H9 (cell line): ENCODE data around the gene BMP8A. TPM values are rescaled to one million over a fixed set of nuclear protein-coding genes. Genes with fewer than 3 reads are reported as not detected.

Source experiments
- DNase-seq: peaks from one replicate; pipeline ENCODE4 v3.0.0-alpha.2; 2017
- H2AFZ ChIP-seq: one replicate; pipeline ENCODE4 v1.6.1; 2013; ENCODE audit warnings: mild to moderate bottlenecking, low read length, control low read depth, moderate library complexity
- H2AK5ac ChIP-seq: 2 replicates; pipeline ENCODE4 v1.6.1; 2013; ENCODE audit warnings: low read length, control low read depth, mixed read lengths; ENCODE audit not compliant: insufficient read length
- H2BK120ac ChIP-seq: one replicate; pipeline ENCODE4 v1.6.1; 2013; ENCODE audit warnings: low read depth, mild to moderate bottlenecking, low read length, control low read depth, inconsistent platforms; ENCODE audit not compliant: poor library complexity, severe bottlenecking
- H2BK12ac ChIP-seq: 2 replicates; pipeline ENCODE4 v1.6.1; 2013; ENCODE audit warnings: low read length, control low read depth, mixed read lengths, low read depth; ENCODE audit not compliant: insufficient read length
- H2BK15ac ChIP-seq: 2 replicates; pipeline ENCODE4 v1.6.1; 2013; ENCODE audit warnings: low read depth, low read length, control low read depth
- H2BK20ac ChIP-seq: one replicate; pipeline ENCODE4 v1.6.1; 2013; ENCODE audit warnings: low read depth, mild to moderate bottlenecking, low read length, control low read depth, inconsistent platforms; ENCODE audit not compliant: poor library complexity, severe bottlenecking
- H2BK5ac ChIP-seq: 2 replicates; pipeline ENCODE4 v1.6.1; 2013; ENCODE audit warnings: low read length, control low read depth, mixed read lengths; ENCODE audit not compliant: insufficient read length
- H3K14ac ChIP-seq: 2 replicates; pipeline ENCODE4 v1.6.1; 2013; ENCODE audit warnings: low read length, control low read depth; ENCODE audit not compliant: insufficient read depth
- H3K18ac ChIP-seq: 2 replicates; pipeline ENCODE4 v1.6.1; 2013; ENCODE audit warnings: low read depth, mild to moderate bottlenecking, mixed read lengths, low read length, control low read depth; ENCODE audit not compliant: insufficient read length
- H3K23ac ChIP-seq: 2 replicates; pipeline ENCODE4 v1.6.1; 2013; ENCODE audit warnings: low read length, control low read depth, mixed read lengths, low read depth; ENCODE audit not compliant: insufficient read length
- H3K23me2 ChIP-seq: 2 replicates; pipeline ENCODE4 v1.6.1; 2013; ENCODE audit warnings: low read depth, mild to moderate bottlenecking, mixed read lengths, low read length, control low read depth; ENCODE audit not compliant: insufficient read length, poor library complexity, severe bottlenecking
- H3K27ac ChIP-seq: 2 replicates; pipeline ENCODE4 v1.5.1; 2013; ENCODE audit warnings: low read length, control low read depth, mixed read lengths, low read depth; ENCODE audit not compliant: insufficient read length
- H3K27me3 ChIP-seq: 2 replicates; pipeline ENCODE4 v1.6.1; 2013; ENCODE audit warnings: low read length, control low read depth, inconsistent platforms; ENCODE audit not compliant: insufficient read depth
- H3K4ac ChIP-seq: 2 replicates; pipeline ENCODE4 v1.6.1; 2013; ENCODE audit warnings: low read depth, mild to moderate bottlenecking, control low read depth, inconsistent platforms, low read length, moderate library complexity
- H3K4me1 ChIP-seq: 2 replicates; pipeline ENCODE4 v1.6.1; 2013; ENCODE audit warnings: low read length, control low read depth, inconsistent platforms; ENCODE audit not compliant: insufficient read depth
- H3K4me2 ChIP-seq: 2 replicates; pipeline ENCODE4 v1.6.1; 2013; ENCODE audit warnings: low read length, control low read depth, mixed read lengths; ENCODE audit not compliant: insufficient read length, insufficient read depth
- H3K56ac ChIP-seq: 2 replicates; pipeline ENCODE4 v1.6.1; 2013; ENCODE audit warnings: low read depth, mild to moderate bottlenecking, mixed read lengths, low read length, control low read depth; ENCODE audit not compliant: insufficient read length
- H3K79me1 ChIP-seq: 2 replicates; pipeline ENCODE4 v1.6.1; 2013; ENCODE audit warnings: low read depth, mild to moderate bottlenecking, moderate library complexity, low read length, control low read depth, inconsistent platforms; ENCODE audit not compliant: insufficient read depth, poor library complexity, severe bottlenecking
- H3K79me2 ChIP-seq: 2 replicates; pipeline ENCODE4 v1.6.1; 2013; ENCODE audit warnings: low read length, control low read depth, inconsistent platforms; ENCODE audit not compliant: insufficient read depth
- H3K9ac ChIP-seq: 2 replicates; pipeline ENCODE4 v1.6.1; 2013; ENCODE audit warnings: low read length, control low read depth, mixed read lengths; ENCODE audit not compliant: insufficient read length; ENCODE audit errors: extremely low read depth
- H3K9me3 ChIP-seq: one replicate; pipeline ENCODE4 v1.6.1; 2013; ENCODE audit warnings: low read depth, low read length, inconsistent platforms; ENCODE audit not compliant: control insufficient read depth
- H3T11ph ChIP-seq: one replicate; pipeline ENCODE4 v1.6.1; 2013; ENCODE audit warnings: mild to moderate bottlenecking, low read length, control low read depth, inconsistent platforms
- H4K20me1 ChIP-seq: one replicate; pipeline ENCODE4 v1.6.1; 2013; ENCODE audit not compliant: control insufficient read depth, insufficient read length, insufficient read depth
- H4K5ac ChIP-seq: 2 replicates; pipeline ENCODE4 v1.6.1; 2013; ENCODE audit warnings: low read depth, mild to moderate bottlenecking, mixed read lengths, low read length, control low read depth; ENCODE audit not compliant: insufficient read length
- H4K8ac ChIP-seq: replicated peaks from 2 replicates; pipeline ENCODE4 v1.6.1; 2013; ENCODE audit warnings: low read length, control low read depth, mixed read lengths, low read depth; ENCODE audit not compliant: insufficient read length
- H4K91ac ChIP-seq: 2 replicates; pipeline ENCODE4 v1.6.1; 2013; ENCODE audit warnings: low read depth, mild to moderate bottlenecking, moderate library complexity, mixed read lengths, low read length, control low read depth; ENCODE audit not compliant: insufficient read length
- H3K27ac Mint-ChIP-seq, 3 experiments: 2 replicates in 2 of 3; 3 replicates in 1 of 3; pipeline ENCODE4 v1.8.0; 2020 to 2021; ENCODE audit warnings: mixed read lengths in 3 of 3, mild to moderate bottlenecking in 1 of 3, moderate library complexity in 1 of 3
- H3K27me3 Mint-ChIP-seq: 2 replicates; pipeline ENCODE4 v1.8.0; 2021; ENCODE audit warnings: low read depth, mild to moderate bottlenecking, moderate library complexity, mixed read lengths
- H3K36me3 Mint-ChIP-seq, 3 experiments: 2 replicates in 2 of 3; 3 replicates in 1 of 3; pipeline ENCODE4 v1.8.0; 2020 to 2021; ENCODE audit warnings: low read depth in 3 of 3, mixed read lengths in 3 of 3; ENCODE audit not compliant: insufficient read depth in 1 of 3
- H3K4me1 Mint-ChIP-seq, 2 experiments: 2 replicates each; pipeline ENCODE4 v1.8.0; 2020; ENCODE audit warnings: mixed read lengths in 2 of 2
- H3K4me3 Mint-ChIP-seq, 2 experiments: 2 replicates in 1 of 2; 3 replicates in 1 of 2; pipeline ENCODE4 v1.8.0; 2020 to 2021; ENCODE audit warnings: mild to moderate bottlenecking in 2 of 2, mixed read lengths in 2 of 2, moderate library complexity in 1 of 2
- H3K9me3 Mint-ChIP-seq, 2 experiments: 2 replicates in 1 of 2; 3 replicates in 1 of 2; pipeline ENCODE4 v1.8.0; 2020; ENCODE audit warnings: mild to moderate bottlenecking in 2 of 2, mixed read lengths in 2 of 2, moderate library complexity in 1 of 2
- WGBS: extraction: QIAGEN DNeasy Blood & Tissue Kit; methylation state at CpG from one replicate; pipeline ENCODE4 v1.1.7; 2013; ENCODE audit warnings: missing lambda C conversion rate, low lambda C conversion rate, mixed read lengths; ENCODE audit not compliant: insufficient read length; ENCODE audit errors: extremely low coverage; 5-methylcytosine and 5-hydroxymethylcytosine counted together
- total RNA-seq: library from RNA; stranded (reverse); gene quantifications from 2 replicates; pipeline ENCODE4 v1.2.1, GENCODE V29; 2021
- TF ChIP-seq, protein P1 (sequence below): fragments of 200-600 bp; sonication (generic); conservative IDR thresholded peaks from 3 replicates; pipeline ENCODE4 v1.8.0; 2021; ENCODE audit warnings: antibody characterized with exemption, mild to moderate bottlenecking

BMP8A gene
- total RNA-seq, 1 experiment from 2014 or later, result 0.52 TPM

DNA sequence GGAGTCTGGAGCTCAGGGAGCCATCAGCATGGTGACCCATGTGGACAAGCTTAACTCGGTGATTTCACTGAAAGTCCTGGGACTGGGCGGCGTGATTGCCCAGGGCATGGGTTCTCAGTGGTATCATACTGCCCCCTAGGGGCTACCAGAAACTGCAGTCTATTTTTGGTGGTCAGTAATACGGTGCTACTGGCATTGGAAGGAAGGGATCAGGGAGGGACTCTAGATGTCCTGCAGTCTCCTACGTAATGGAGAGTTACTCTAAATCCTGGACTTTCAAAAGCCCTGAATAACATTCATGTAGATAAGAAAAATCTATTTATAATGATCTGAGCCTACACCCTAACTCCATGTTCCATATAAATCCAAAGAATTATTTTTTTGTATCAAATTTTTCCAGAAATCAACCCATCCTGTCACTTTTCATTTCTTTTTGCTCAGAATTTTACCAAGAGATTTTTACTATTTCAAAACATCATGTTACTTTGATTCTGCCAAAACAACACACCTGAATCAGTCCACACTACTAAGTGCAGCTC lies 47.9 kb downstream of the BMP8A start:
- Histone ChIP-seq H3K23ac (no peak overlapping the region), H3K9me3 (no peaks in the 10 kb centered on the region), H3K23me2 (no peaks in the 10 kb centered on the region), H2BK120ac (no peak overlapping the region), H3K14ac (no peak overlapping the region), H2AK5ac (no peak overlapping the region), H4K8ac (no peak overlapping the region), H3K79me1 (no peaks in the 10 kb centered on the region), H2BK15ac (no peak overlapping the region), H2BK12ac (no peak overlapping the region), H4K91ac (no peak overlapping the region), H3K4ac (no peak overlapping the region), H3T11ph (no peak overlapping the region), H3K9ac (no peak overlapping the region), H2AFZ (no peak overlapping the region), H3K4me1 (no peaks in the 10 kb centered on the region), H4K5ac (no peak overlapping the region), H2BK5ac (no peak overlapping the region), H2BK20ac (no peak overlapping the region), H3K18ac (no peak overlapping the region), H3K79me2 (no peaks in the 10 kb centered on the region), H3K56ac (no peak overlapping the region), H4K20me1 (no peaks in the 10 kb centered on the region), H3K27ac (no peak overlapping the region), H3K27me3 (no peaks in the 10 kb centered on the region), H3K4me2 (no peak overlapping the region)
- Mint-ChIP-seq H3K27ac (no peak overlapping the region), H3K4me1 (no peaks in the 10 kb centered on the region), H3K9me3 (no peaks in the 10 kb centered on the region), H3K27me3 (no peaks in the 10 kb centered on the region), H3K36me3 (peaks cover 2 to 37% (median 13%) of the 10 kb centered on the region in 3 experiments; a peak in 4 of 7 replicates), H3K4me3 (no peak overlapping the region)
- WGBS, result no CpG with 5 or more reads among the region's 5 CpGs
- DNase-seq, result peak; percentile 77
- TF ChIP-seq, protein P1, sequence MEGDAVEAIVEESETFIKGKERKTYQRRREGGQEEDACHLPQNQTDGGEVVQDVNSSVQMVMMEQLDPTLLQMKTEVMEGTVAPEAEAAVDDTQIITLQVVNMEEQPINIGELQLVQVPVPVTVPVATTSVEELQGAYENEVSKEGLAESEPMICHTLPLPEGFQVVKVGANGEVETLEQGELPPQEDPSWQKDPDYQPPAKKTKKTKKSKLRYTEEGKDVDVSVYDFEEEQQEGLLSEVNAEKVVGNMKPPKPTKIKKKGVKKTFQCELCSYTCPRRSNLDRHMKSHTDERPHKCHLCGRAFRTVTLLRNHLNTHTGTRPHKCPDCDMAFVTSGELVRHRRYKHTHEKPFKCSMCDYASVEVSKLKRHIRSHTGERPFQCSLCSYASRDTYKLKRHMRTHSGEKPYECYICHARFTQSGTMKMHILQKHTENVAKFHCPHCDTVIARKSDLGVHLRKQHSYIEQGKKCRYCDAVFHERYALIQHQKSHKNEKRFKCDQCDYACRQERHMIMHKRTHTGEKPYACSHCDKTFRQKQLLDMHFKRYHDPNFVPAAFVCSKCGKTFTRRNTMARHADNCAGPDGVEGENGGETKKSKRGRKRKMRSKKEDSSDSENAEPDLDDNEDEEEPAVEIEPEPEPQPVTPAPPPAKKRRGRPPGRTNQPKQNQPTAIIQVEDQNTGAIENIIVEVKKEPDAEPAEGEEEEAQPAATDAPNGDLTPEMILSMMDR, result peak; percentile 95
